ENCODE measurements around the gene GOLT1B. TPM values are rescaled to one million over a fixed set of nuclear protein-coding genes. Genes with fewer than 3 reads are reported as not detected.

The GOLT1B gene
- total and polyA plus RNA-seq, 2 of the 8 experiments (the other 6 are each of a cell fraction or from before 2014, with no cell fraction given), result 18.3 to 38.3 TPM

GRCh38 chr12:21499765-21500164, 1.8 kb upstream of the GOLT1B start:
- TF ChIP-seq BRCA1 (IDR thresholded peaks at IDR 0.05; ENCODE audit: low read depth, low read length), result no peak
- TF ChIP-seq POU5F1 (IDR thresholded peaks at IDR 0.05; ENCODE audit: low read depth, low read length), result no peak
- no peak for TF ChIP-seq JUN (IDR thresholded peaks at IDR 0.05; ENCODE audit: low read depth, low read length)
- no peak for TF ChIP-seq RXRA (IDR thresholded peaks at IDR 0.05; ENCODE audit: insufficient read depth, low read depth, low read length)
- no peak for TF ChIP-seq RNF2 (IDR thresholded peaks at IDR 0.05; ENCODE audit: borderline replicate concordance, low read depth, low read length, missing control alignments, poor library complexity, severe bottlenecking)
- no peak for TF ChIP-seq YY1 (IDR thresholded peaks at IDR 0.05; ENCODE audit: low read depth, low read length)
- no peak for TF ChIP-seq SAP30 (IDR thresholded peaks at IDR 0.05; ENCODE audit: insufficient read depth, insufficient replicate concordance, low read length)
- no peak for TF ChIP-seq BACH1 (IDR thresholded peaks at IDR 0.05; ENCODE audit: low read length)
- no peak for TF ChIP-seq HDAC6 (IDR thresholded peaks at IDR 0.05; ENCODE audit: low read depth, low read length)
- TF ChIP-seq CREB1 (IDR thresholded peaks at IDR 0.05), result no peak
- TF ChIP-seq TBP (IDR thresholded peaks at IDR 0.05; ENCODE audit: low read depth, low read length), result no peak
- TF ChIP-seq BCL11A (IDR thresholded peaks at IDR 0.05; ENCODE audit: low read depth in 2 of 2, low read length in 2 of 2), result no peak
- no peak for TF ChIP-seq NRF1 (IDR thresholded peaks at IDR 0.05; ENCODE audit: low read depth, low read length)
- no peak for TF ChIP-seq JUND (IDR thresholded peaks at IDR 0.05; ENCODE audit: low read length)
- CTCF ChIA-PET (ENCODE audit: partially characterized antibody), result interaction anchor here (1.1 kb wide), 1 partner anchor 11 kb away, joined by 3 read pairs; no protein-coding TSS in a partner anchor

More at GRCh38 chr12:21499765-21500164, 1.8 kb upstream of the GOLT1B start:
- Histone ChIP-seq H2BK5ac (ENCODE audit: low read depth, low read length) (no peak overlapping the region), H3K79me2 (ENCODE audit: control insufficient read depth in 1 of 2, insufficient read depth in 2 of 2, low read length in 2 of 2) (peaks cover 9 to 40% of the 10 kb centered on the region in 2 experiments; a peak in 3 of 4 replicates), H4K8ac (ENCODE audit: extremely low read depth, insufficient read depth, low read length) (no peak overlapping the region), H4K91ac (replicated peaks; ENCODE audit: insufficient read length, low read length) (no peak overlapping the region), H3K56ac (replicated peaks; ENCODE audit: insufficient read length, low read depth, low read length) (no peak overlapping the region), H3K9me3 (ENCODE audit: insufficient read depth in 2 of 2, low read depth in 1 of 2, low read length in 1 of 2) (no peaks in the 10 kb centered on the region), H4K5ac (ENCODE audit: insufficient read length, low read depth, low read length) (no peak overlapping the region), H3K23me2 (ENCODE audit: low read depth, low read length) (peaks cover 7% of the 10 kb centered on the region), H3K18ac (ENCODE audit: extremely low read depth, low read length) (no peak overlapping the region), H2BK15ac (ENCODE audit: low read length) (no peak overlapping the region), H3K4me3 (ENCODE audit: extremely low read depth in 1 of 4, insufficient read depth in 2 of 4, low read depth in 3 of 4, low read length in 4 of 4) (peak overlapping the region in 1 of 4 experiments; percentile 93; a peak in 1 of 8 replicates), H3K27ac (ENCODE audit: low read depth, low read length) (no peak overlapping the region), H4K20me1 (replicated peaks in 1 of 2; ENCODE audit: control insufficient read depth in 1 of 2, insufficient read depth in 2 of 2, low read length in 2 of 2) (peaks cover 0 to 2% of the 10 kb centered on the region in 2 experiments), H3K23ac (ENCODE audit: insufficient read length) (no peak overlapping the region), H3K4me1 (replicated peaks in 1 of 4; ENCODE audit: control insufficient read depth in 3 of 4, insufficient read depth in 4 of 4, low read length in 3 of 4) (peaks cover 0 to 6% (median 2%) of the 10 kb centered on the region in 4 experiments; a peak in 4 of 7 replicates), H3K4ac (replicated peaks; ENCODE audit: insufficient read length, low read depth, low read length) (no peak overlapping the region), H3K4me2 (ENCODE audit: insufficient read depth in 1 of 2, low read depth in 2 of 2, low read length in 2 of 2) (peak overlapping the region in 1 of 2 experiments; percentile 91; a peak in 1 of 4 replicates), H3K9ac (replicated peaks in 1 of 4; ENCODE audit: extremely low read depth in 1 of 4, low read depth in 3 of 4, low read length in 3 of 4) (no peak overlapping the region; a peak in 1 of 7 replicates), H2AFZ (ENCODE audit: low read length) (no peak overlapping the region), H2BK120ac (replicated peaks; ENCODE audit: low read depth, low read length) (no peak overlapping the region), H3K27me3 (replicated peaks in 1 of 4; ENCODE audit: control insufficient read depth in 3 of 4, extremely low read depth in 1 of 4, insufficient read depth in 3 of 4, low read length in 3 of 4) (no peaks in the 10 kb centered on the region), H3K79me1 (ENCODE audit: low read depth, low read length) (peaks cover 4% of the 10 kb centered on the region), H2BK12ac (ENCODE audit: low read depth, low read length) (no peak overlapping the region), H2AK5ac (ENCODE audit: low read depth, low read length) (no peak overlapping the region), H2BK20ac (ENCODE audit: low read length) (no peak overlapping the region), H3K14ac (ENCODE audit: insufficient read length) (no peak overlapping the region), H3K36me3 (ENCODE audit: control insufficient read depth in 2 of 4, insufficient read depth in 4 of 4, low read length in 3 of 4) (peaks cover 2 to 28% (median 15%) of the 10 kb centered on the region in 4 experiments; a peak in 6 of 8 replicates)
- DNase-seq (ENCODE audit: low read depth in 1 of 2, low spot score in 2 of 2) (no peak), FAIRE-seq (no peak)
- WGBS, 2 experiments (ENCODE audit: extremely low coverage in 1 of 2, insufficient coverage in 1 of 2, insufficient read length in 1 of 2, insufficient replicate concordance in 2 of 2, low coverage in 1 of 2, low lambda C conversion rate in 2 of 2, missing lambda C conversion rate in 1 of 2), result 76% methylated on average over 2 of the region's 2 CpGs; no CpG with 5 or more reads in 1 of the 2 experiments
- POLR2A ChIA-PET (ENCODE audit: partially characterized antibody), result no interaction called here

Data from H1 (cell line).